HepG2 (cell line): ENCODE results near the gene SREK1. TPM values are rescaled to one million over a fixed set of nuclear protein-coding genes. Genes with fewer than 3 reads are reported as not detected.

ENCODE experiments used
- ARID2 ChIP-seq: sonication (generic); formaldehyde crosslinking; IDR thresholded peaks from 2 replicates; pipeline ENCODE4 v1.8.1; 2022; ENCODE audit warnings: mild to moderate bottlenecking, missing genetic modification reagents, borderline replicate concordance
- ATF7-NPFF ChIP-seq: sonication (generic); formaldehyde crosslinking; IDR thresholded peaks from 2 replicates; pipeline ENCODE4 v1.8.1; 2023; ENCODE audit warnings: mild to moderate bottlenecking, low read depth, missing genetic modification reagents, moderate library complexity
- CCAR2 ChIP-seq: fragments of 200-400 bp; formaldehyde crosslinking; optimal IDR thresholded peaks from 2 replicates; pipeline ENCODE3; 2018; ENCODE audit warnings: low read depth, mild to moderate bottlenecking, low read length, moderate library complexity
- CEBPB ChIP-seq: IDR thresholded peaks from 2 replicates; pipeline ENCODE4 v1.6.1; 2011; ENCODE audit warnings: low read depth, low read length, improper control_type of control experiment, borderline replicate concordance
- CENPBD1 ChIP-seq: sonication (generic); formaldehyde crosslinking; IDR thresholded peaks from 2 replicates; pipeline ENCODE4 v1.8.0; 2022; ENCODE audit warnings: missing genetic modification reagents, low read depth, mild to moderate bottlenecking, borderline replicate concordance
- JDP2 ChIP-seq: sonication (generic); formaldehyde crosslinking; IDR thresholded peaks from 2 replicates; pipeline ENCODE4 v1.8.1; 2022; ENCODE audit warnings: missing genetic modification reagents, borderline replicate concordance
- JUNB ChIP-seq: sonication (generic); formaldehyde crosslinking; IDR thresholded peaks from 2 replicates; pipeline ENCODE4 v1.8.0; 2022; ENCODE audit warnings: missing genetic modification reagents, mild to moderate bottlenecking, borderline replicate concordance
- LRRFIP1 ChIP-seq: sonication (generic); formaldehyde crosslinking; conservative IDR thresholded peaks from 2 replicates; pipeline ENCODE4 v1.4.0; 2020; ENCODE audit warnings: missing genetic modification reagents
- MED13 ChIP-seq: sonication (generic); formaldehyde crosslinking; IDR thresholded peaks from 2 replicates; pipeline ENCODE4 v1.5.0; 2020; ENCODE audit warnings: missing genetic modification reagents
- NFKB2 ChIP-seq: sonication (generic); formaldehyde crosslinking; IDR thresholded peaks from 2 replicates; pipeline ENCODE4 v1.4.0; 2020; ENCODE audit warnings: missing genetic modification reagents, borderline replicate concordance
- RBM22 ChIP-seq: fragments of 200-400 bp; formaldehyde crosslinking; optimal IDR thresholded peaks from 2 replicates; pipeline ENCODE3; 2017; ENCODE audit warnings: mild to moderate bottlenecking, low read length, moderate library complexity
- SIX4 ChIP-seq: sonication (generic); formaldehyde crosslinking; IDR thresholded peaks from 2 replicates; pipeline ENCODE4 v1.4.0; 2020; ENCODE audit warnings: missing genetic modification reagents
- SMYD3 ChIP-seq: sonication (generic); formaldehyde crosslinking; IDR thresholded peaks from 2 replicates; pipeline ENCODE4 v1.8.1; 2023; ENCODE audit warnings: mild to moderate bottlenecking, missing genetic modification reagents
- TIGD3 ChIP-seq: sonication (generic); formaldehyde crosslinking; IDR thresholded peaks from 2 replicates; pipeline ENCODE4 v1.5.1; 2020; ENCODE audit warnings: mild to moderate bottlenecking, missing genetic modification reagents, borderline replicate concordance
- YY1 ChIP-seq: IDR thresholded peaks from 2 replicates; pipeline ENCODE4 v1.6.1; 2011; ENCODE audit warnings: low read length, low read depth, moderate library complexity, mild to moderate bottlenecking; ENCODE audit not compliant: insufficient read depth, insufficient replicate concordance
- ZFP37 ChIP-seq: sonication (generic); formaldehyde crosslinking; IDR thresholded peaks from 2 replicates; pipeline ENCODE4 v1.4.0; 2020; ENCODE audit warnings: missing genetic modification reagents, borderline replicate concordance
- ZNF101 ChIP-seq: sonication (generic); formaldehyde crosslinking; IDR thresholded peaks from 2 replicates; pipeline ENCODE4 v1.4.0; 2020; ENCODE audit warnings: mild to moderate bottlenecking, low read depth, missing genetic modification reagents, borderline replicate concordance
- ZNF160 ChIP-seq: sonication (generic); formaldehyde crosslinking; IDR thresholded peaks from 2 replicates; pipeline ENCODE4 v1.8.0; 2022; ENCODE audit warnings: mild to moderate bottlenecking, inconsistent platforms, missing genetic modification reagents
- ZNF530 ChIP-seq: sonication (generic); formaldehyde crosslinking; IDR thresholded peaks from 2 replicates; pipeline ENCODE4 v1.5.0; 2020; ENCODE audit warnings: low read depth, mild to moderate bottlenecking, missing genetic modification reagents
- ZNF543 ChIP-seq: sonication (generic); formaldehyde crosslinking; IDR thresholded peaks from 2 replicates; pipeline ENCODE4 v1.4.0; 2020; ENCODE audit warnings: mild to moderate bottlenecking, missing genetic modification reagents
- ZNF713 ChIP-seq: sonication (generic); formaldehyde crosslinking; IDR thresholded peaks from 2 replicates; pipeline ENCODE4 v1.4.0; 2020; ENCODE audit warnings: mild to moderate bottlenecking, missing genetic modification reagents
- ZNF737 ChIP-seq: sonication (generic); formaldehyde crosslinking; IDR thresholded peaks from 2 replicates; pipeline ENCODE4 v1.5.0; 2020; ENCODE audit warnings: missing genetic modification reagents, mild to moderate bottlenecking, borderline replicate concordance
- ZNF749 ChIP-seq: sonication (generic); formaldehyde crosslinking; IDR thresholded peaks from 2 replicates; pipeline ENCODE4 v1.8.0; 2022; ENCODE audit warnings: mild to moderate bottlenecking, missing genetic modification reagents, moderate library complexity, borderline replicate concordance
- ZNF879 ChIP-seq: sonication (generic); formaldehyde crosslinking; IDR thresholded peaks from 2 replicates; pipeline ENCODE4 v1.8.1; 2023; ENCODE audit warnings: missing genetic modification reagents
- polyA plus RNA-seq, 8 experiments: library from polyadenylated mRNA; depleted of rRNA in 3 of 8; stranded (reverse) in 7 of 8; unstranded in 1 of 8; fragments of >200 nt; fragmentation: Illumina TruSeq in 4 of 8; extraction: Trizol in 4 of 8; gene quantifications; 2 replicates each; pipeline versions ENCODE4 v1.2.1 to v1.2.3, GENCODE V29; 2011 to 2016; ENCODE audit warnings: low read depth in 4 of 8, missing spikeins in 1 of 8, mixed read lengths in 1 of 8; ENCODE audit not compliant: insufficient read depth in 1 of 8
- total RNA-seq, 5 experiments: library from RNA; depleted of rRNA; stranded (reverse); fragments of >200 nt; fragmentation: Illumina TruSeq; extraction: Trizol; gene quantifications; 2 replicates each; pipeline ENCODE4 v1.2.3, GENCODE V29; 2016; ENCODE audit warnings: low read depth in 1 of 5

SREK1 gene
- total and polyA plus RNA-seq, 2 of the 13 experiments (the other 11 are each of a cell fraction or from before 2014, with no cell fraction given): 60.6 to 90.9 TPM

- TF ChIP-seq YY1 (no peak), LRRFIP1 (no peak), ZNF879 (CRISPR knock-in tag) (no peak), JUNB (CRISPR knock-in tag) (no peak), CEBPB (peak; percentile 92), TIGD3 (CRISPR knock-in tag) (no peak), ARID2 (CRISPR knock-in tag) (peak; percentile 26; the same call in 1 of the 2 replicates), ZNF530 (CRISPR knock-in tag) (no peak), CCAR2 (no peak), ZNF160 (no peak), ZNF101 (CRISPR knock-in tag) (no peak), RBM22 (peak; percentile 93), ATF7-NPFF (CRISPR knock-in tag) (no peak), ZNF737 (CRISPR knock-in tag) (no peak; the same call in 1 of the 2 replicates), CENPBD1 (CRISPR knock-in tag) (0 out of 2 replicates have a peak, but pooled peaks have one; percentile 63), SMYD3 (CRISPR knock-in tag) (no peak), NFKB2 (peak; percentile 82; the same call in 1 of the 2 replicates), MED13 (no peak; the same call in 1 of the 2 replicates), SIX4 (CRISPR knock-in tag) (no peak), JDP2 (CRISPR knock-in tag) (no peak), ZNF713 (CRISPR knock-in tag) (no peak), ZNF749 (0 out of 2 replicates have a peak, but pooled peaks have one; percentile 34), ZFP37 (CRISPR knock-in tag) (peak; percentile 25; the same call in 1 of the 2 replicates), ZNF543 (CRISPR knock-in tag) (peak; percentile 76; the same call in 1 of the 2 replicates)
Observed at GRCh38 chr5:66144074-66144833, at the start of gene SREK1 (continued).
